HepG2 (cell line): ENCODE data around the gene TIMM13. TPM values are rescaled to one million over a fixed set of nuclear protein-coding genes. Genes with fewer than 3 reads are reported as not detected.

ENCODE experiments used
- AGO2 ChIP-seq: fragments of 200-400 bp; formaldehyde crosslinking; optimal IDR thresholded peaks from 2 replicates; pipeline ENCODE3; 2017; ENCODE audit warnings: mild to moderate bottlenecking, low read depth, low read length, moderate library complexity
- CC2D1A ChIP-seq: sonication (generic); formaldehyde crosslinking; IDR thresholded peaks from 2 replicates; pipeline ENCODE4 v1.8.1; 2023; ENCODE audit warnings: mild to moderate bottlenecking, missing genetic modification reagents
- CCAR2 ChIP-seq: fragments of 200-400 bp; formaldehyde crosslinking; optimal IDR thresholded peaks from 2 replicates; pipeline ENCODE3; 2018; ENCODE audit warnings: low read depth, mild to moderate bottlenecking, low read length, moderate library complexity
- EP300 ChIP-seq, 3 experiments: sonication (generic) in 1 of 3; formaldehyde crosslinking in 1 of 3; IDR thresholded peaks; 2 replicates each; pipeline versions ENCODE4 v1.5.1 to v1.6.1; 2011 to 2020; ENCODE audit warnings: low read depth in 2 of 3, low read length in 2 of 3, borderline replicate concordance in 1 of 3, improper control_type of control experiment in 1 of 3, mild to moderate bottlenecking in 1 of 3, missing genetic modification reagents in 1 of 3, moderate library complexity in 1 of 3
- FIP1L1 ChIP-seq: fragments of 200-400 bp; formaldehyde crosslinking; IDR thresholded peaks from 2 replicates; pipeline ENCODE4 v1.6.1; 2018; ENCODE audit warnings: low read depth, mild to moderate bottlenecking, low read length, moderate library complexity, borderline replicate concordance; ENCODE audit not compliant: insufficient read depth
- FOSL2 ChIP-seq: sonication (generic); formaldehyde crosslinking; IDR thresholded peaks from 2 replicates; pipeline ENCODE4 v1.4.0; 2020; ENCODE audit warnings: missing genetic modification reagents
- FOXM1 ChIP-seq: sonication (generic); formaldehyde crosslinking; IDR thresholded peaks from 2 replicates; pipeline ENCODE4 v1.5.0; 2020; ENCODE audit warnings: missing genetic modification reagents
- GATAD1 ChIP-seq: IDR thresholded peaks from 2 replicates; pipeline ENCODE4 v1.6.1; 2016; ENCODE audit warnings: missing genetic modification reagents, missing compliant biosample characterization
- KLF13 ChIP-seq: sonication (generic); formaldehyde crosslinking; IDR thresholded peaks from 2 replicates; pipeline ENCODE4 v1.4.0; 2020; ENCODE audit warnings: mild to moderate bottlenecking, missing genetic modification reagents
- NFIC ChIP-seq: IDR thresholded peaks from 2 replicates; pipeline ENCODE4 v1.6.1; 2012; ENCODE audit warnings: mild to moderate bottlenecking, low read length, inconsistent platforms
- PHF8 ChIP-seq: sonication (generic); formaldehyde crosslinking; IDR thresholded peaks from 2 replicates; pipeline ENCODE4 v1.5.0; 2020; ENCODE audit warnings: missing genetic modification reagents
- RFXANK ChIP-seq: IDR thresholded peaks from 2 replicates; pipeline ENCODE4 v1.6.1; 2016
- SRSF9 ChIP-seq: fragments of 200-400 bp; formaldehyde crosslinking; IDR thresholded peaks from 2 replicates; pipeline ENCODE4 v1.6.1; 2018; ENCODE audit warnings: borderline replicate concordance, mild to moderate bottlenecking, low read depth, low read length; ENCODE audit not compliant: insufficient read depth, poor library complexity, severe bottlenecking
- STAG1 ChIP-seq: sonication (generic); formaldehyde crosslinking; IDR thresholded peaks from 2 replicates; pipeline ENCODE4 v1.4.0; 2020; ENCODE audit warnings: missing genetic modification reagents
- TBL1XR1 ChIP-seq: fragments of 150-350 bp; IDR thresholded peaks from 2 replicates; pipeline ENCODE4 v1.6.1; 2014; ENCODE audit warnings: borderline replicate concordance, low read length; ENCODE audit not compliant: partially characterized antibody
- ZFP36 ChIP-seq: fragments of 150-350 bp; IDR thresholded peaks from 2 replicates; pipeline ENCODE4 v1.6.1; 2018; ENCODE audit warnings: borderline replicate concordance, low read length, low read depth; ENCODE audit not compliant: partially characterized antibody
- ZFP90 ChIP-seq: sonication (generic); formaldehyde crosslinking; IDR thresholded peaks from 2 replicates; pipeline ENCODE4 v1.8.0; 2022; ENCODE audit warnings: missing genetic modification reagents, mild to moderate bottlenecking, inconsistent platforms, borderline replicate concordance
- ZFYVE20 ChIP-seq: sonication (generic); formaldehyde crosslinking; IDR thresholded peaks from 2 replicates; pipeline ENCODE4 v1.8.0; 2023; ENCODE audit warnings: low read depth, mild to moderate bottlenecking, moderate library complexity, missing genetic modification reagents, borderline replicate concordance
- ZNF354B ChIP-seq: sonication (generic); formaldehyde crosslinking; IDR thresholded peaks from 2 replicates; pipeline ENCODE4 v1.8.0; 2022; ENCODE audit warnings: mild to moderate bottlenecking, missing genetic modification reagents
- ZNF557 ChIP-seq: sonication (generic); formaldehyde crosslinking; IDR thresholded peaks from 2 replicates; pipeline ENCODE4 v1.4.0; 2020; ENCODE audit warnings: missing genetic modification reagents
- ZNF670 ChIP-seq: sonication (generic); formaldehyde crosslinking; IDR thresholded peaks from 2 replicates; pipeline ENCODE4 v1.8.0; 2022; ENCODE audit warnings: mild to moderate bottlenecking, missing genetic modification reagents, borderline replicate concordance
- ZNF781 ChIP-seq: sonication (generic); formaldehyde crosslinking; IDR thresholded peaks from 2 replicates; pipeline ENCODE4 v1.5.1; 2020; ENCODE audit warnings: borderline replicate concordance, mild to moderate bottlenecking, missing genetic modification reagents; ENCODE audit errors: not compliant biosample characterization
- ZSCAN20 ChIP-seq: sonication (generic); formaldehyde crosslinking; IDR thresholded peaks from 2 replicates; pipeline ENCODE4 v1.4.0; 2020; ENCODE audit warnings: missing genetic modification reagents, mild to moderate bottlenecking, borderline replicate concordance
- ZZZ3 ChIP-seq: sonication (generic); formaldehyde crosslinking; IDR thresholded peaks from 2 replicates; pipeline ENCODE4 v1.4.0; 2020; ENCODE audit warnings: missing genetic modification reagents, mild to moderate bottlenecking, borderline replicate concordance
- polyA plus RNA-seq, 8 experiments: library from polyadenylated mRNA; depleted of rRNA in 3 of 8; stranded (reverse) in 7 of 8; unstranded in 1 of 8; fragments of >200 nt; fragmentation: Illumina TruSeq in 4 of 8; extraction: Trizol in 4 of 8; gene quantifications; 2 replicates each; pipeline versions ENCODE4 v1.2.1 to v1.2.3, GENCODE V29; 2011 to 2016; ENCODE audit warnings: low read depth in 4 of 8, missing spikeins in 1 of 8, mixed read lengths in 1 of 8; ENCODE audit not compliant: insufficient read depth in 1 of 8
- total RNA-seq, 5 experiments: library from RNA; depleted of rRNA; stranded (reverse); fragments of >200 nt; fragmentation: Illumina TruSeq; extraction: Trizol; gene quantifications; 2 replicates each; pipeline ENCODE4 v1.2.3, GENCODE V29; 2016; ENCODE audit warnings: low read depth in 1 of 5
- TF ChIP-seq, protein P1 (sequence below): sonication (generic); formaldehyde crosslinking; IDR thresholded peaks from 2 replicates; pipeline ENCODE4 v1.9.0; 2021; ENCODE audit warnings: missing genetic modification reagents, mild to moderate bottlenecking, borderline replicate concordance
- TF ChIP-seq, protein P2 (sequence below): sonication (generic); formaldehyde crosslinking; IDR thresholded peaks from 2 replicates; pipeline ENCODE4 v1.8.0; 2022; ENCODE audit warnings: low read depth, missing genetic modification reagents
- TF ChIP-seq, protein P3 (sequence below): IDR thresholded peaks from 2 replicates; pipeline ENCODE4 v1.6.1; 2016; ENCODE audit warnings: low read depth, borderline replicate concordance

The TIMM13 gene
- total and polyA plus RNA-seq, 2 of the 13 experiments (the other 11 are each of a cell fraction or from before 2014, with no cell fraction given), result 48.4 to 108 TPM

DNA sequence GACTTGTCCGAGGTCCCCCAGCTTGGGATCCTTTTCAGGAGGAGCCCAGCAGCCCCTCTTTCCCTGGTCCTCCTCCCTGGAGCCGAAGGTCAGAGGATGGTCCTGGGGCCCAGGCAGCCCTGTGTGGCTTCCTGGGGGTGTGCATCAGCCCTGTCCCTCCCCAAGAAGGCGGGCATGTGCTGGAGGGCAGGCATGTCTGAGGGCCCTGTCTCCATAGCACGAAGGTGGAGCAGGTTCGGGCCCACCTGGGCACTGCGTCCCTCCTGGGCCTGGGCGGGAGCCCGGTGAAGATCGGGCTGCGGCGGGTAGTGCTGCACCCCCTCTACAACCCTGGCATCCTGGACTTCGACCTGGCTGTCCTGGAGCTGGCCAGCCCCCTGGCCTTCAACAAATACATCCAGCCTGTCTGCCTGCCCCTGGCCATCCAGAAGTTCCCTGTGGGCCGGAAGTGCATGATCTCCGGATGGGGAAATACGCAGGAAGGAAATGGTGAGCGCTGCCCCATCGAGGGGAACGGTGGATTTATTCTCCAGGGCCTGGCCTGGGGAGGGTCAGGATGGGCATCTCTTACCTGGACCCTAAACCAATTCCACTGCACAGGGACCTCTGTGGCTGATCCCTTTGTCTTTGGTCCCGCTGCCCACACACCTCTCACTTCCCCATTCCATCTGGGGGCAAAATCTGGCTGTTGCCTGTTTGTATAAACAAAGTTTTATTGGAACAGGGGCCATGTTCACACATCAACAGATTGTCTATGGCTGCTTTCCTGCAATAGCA lies 10.9 kb downstream of the TIMM13 start (continued):
- no peak for TF ChIP-seq CC2D1A (CRISPR knock-in tag)
- no peak for TF ChIP-seq NFIC
- TF ChIP-seq, protein P1, sequence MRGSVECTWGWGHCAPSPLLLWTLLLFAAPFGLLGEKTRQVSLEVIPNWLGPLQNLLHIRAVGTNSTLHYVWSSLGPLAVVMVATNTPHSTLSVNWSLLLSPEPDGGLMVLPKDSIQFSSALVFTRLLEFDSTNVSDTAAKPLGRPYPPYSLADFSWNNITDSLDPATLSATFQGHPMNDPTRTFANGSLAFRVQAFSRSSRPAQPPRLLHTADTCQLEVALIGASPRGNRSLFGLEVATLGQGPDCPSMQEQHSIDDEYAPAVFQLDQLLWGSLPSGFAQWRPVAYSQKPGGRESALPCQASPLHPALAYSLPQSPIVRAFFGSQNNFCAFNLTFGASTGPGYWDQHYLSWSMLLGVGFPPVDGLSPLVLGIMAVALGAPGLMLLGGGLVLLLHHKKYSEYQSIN (CRISPR knock-in tag), result no peak
- no peak for TF ChIP-seq TBL1XR1
- TF ChIP-seq FOSL2 (CRISPR knock-in tag), result no peak
- TF ChIP-seq ZNF354B (CRISPR knock-in tag), result no peak
- TF ChIP-seq, protein P2, sequence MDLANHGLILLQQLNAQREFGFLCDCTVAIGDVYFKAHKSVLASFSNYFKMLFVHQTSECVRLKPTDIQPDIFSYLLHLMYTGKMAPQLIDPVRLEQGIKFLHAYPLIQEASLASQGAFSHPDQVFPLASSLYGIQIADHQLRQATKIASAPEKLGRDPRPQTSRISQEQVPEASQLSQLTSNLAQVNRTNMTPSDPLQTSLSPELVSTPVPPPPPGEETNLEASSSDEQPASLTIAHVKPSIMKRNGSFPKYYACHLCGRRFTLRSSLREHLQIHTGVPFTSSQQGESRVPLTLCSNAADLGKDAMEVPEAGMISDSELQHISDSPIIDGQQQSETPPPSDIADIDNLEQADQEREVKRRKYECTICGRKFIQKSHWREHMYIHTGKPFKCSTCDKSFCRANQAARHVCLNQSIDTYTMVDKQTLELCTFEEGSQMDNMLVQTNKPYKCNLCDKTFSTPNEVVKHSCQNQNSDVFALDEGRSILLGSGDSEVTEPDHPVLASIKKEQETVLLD (CRISPR knock-in tag), result no peak
- no peak for TF ChIP-seq CCAR2
- TF ChIP-seq ZFYVE20 (CRISPR knock-in tag), result no peak
- no peak for TF ChIP-seq FIP1L1
- TF ChIP-seq FOXM1 (CRISPR knock-in tag), result no peak
- 0 out of 2 replicates have a peak, but pooled peaks have one; percentile 24 for TF ChIP-seq RFXANK (CRISPR knock-in tag)
- TF ChIP-seq GATAD1 (CRISPR knock-in tag), result peak; percentile 84
- 0 out of 2 replicates have a peak, but pooled peaks have one; percentile 21 for TF ChIP-seq ZZZ3
- peak; percentile 74; the same call in 1 of the 2 replicates for TF ChIP-seq ZFP90 (CRISPR knock-in tag)
- 0 out of 2 replicates have a peak, but pooled peaks have one; percentile 34 for TF ChIP-seq ZNF557 (CRISPR knock-in tag)
- TF ChIP-seq AGO2, result peak; percentile 98
- TF ChIP-seq ZNF781, result peak; percentile 60
- no peak for TF ChIP-seq SRSF9
- no peak for TF ChIP-seq ZFP36
- TF ChIP-seq KLF13 (CRISPR knock-in tag), result no peak
- TF ChIP-seq EP300 (IDR thresholded peaks at IDR 0.05; ENCODE audit: low read depth in 2 of 2, low read length in 2 of 2), result peak in 1 of 2 experiments; percentile 35; a peak in 2 of 4 replicates
- peak; percentile 59 for TF ChIP-seq EP300 (CRISPR knock-in tag; IDR thresholded peaks at IDR 0.05; ENCODE audit: borderline replicate concordance)
- no peak for TF ChIP-seq ZSCAN20
- 0 out of 2 replicates have a peak, but pooled peaks have one; percentile 61 for TF ChIP-seq ZNF670 (CRISPR knock-in tag)
- TF ChIP-seq, protein P3, sequence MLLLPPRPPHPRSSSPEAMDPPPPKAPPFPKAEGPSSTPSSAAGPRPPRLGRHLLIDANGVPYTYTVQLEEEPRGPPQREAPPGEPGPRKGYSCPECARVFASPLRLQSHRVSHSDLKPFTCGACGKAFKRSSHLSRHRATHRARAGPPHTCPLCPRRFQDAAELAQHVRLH (CRISPR knock-in tag), result 0 out of 2 replicates have a peak, but pooled peaks have one; percentile 49
- TF ChIP-seq PHF8, result peak; percentile 45
- peak; percentile 31 for TF ChIP-seq STAG1 (CRISPR knock-in tag)
